ENCODE measurements around the gene CORO1C.

Gene CORO1C

DNA sequence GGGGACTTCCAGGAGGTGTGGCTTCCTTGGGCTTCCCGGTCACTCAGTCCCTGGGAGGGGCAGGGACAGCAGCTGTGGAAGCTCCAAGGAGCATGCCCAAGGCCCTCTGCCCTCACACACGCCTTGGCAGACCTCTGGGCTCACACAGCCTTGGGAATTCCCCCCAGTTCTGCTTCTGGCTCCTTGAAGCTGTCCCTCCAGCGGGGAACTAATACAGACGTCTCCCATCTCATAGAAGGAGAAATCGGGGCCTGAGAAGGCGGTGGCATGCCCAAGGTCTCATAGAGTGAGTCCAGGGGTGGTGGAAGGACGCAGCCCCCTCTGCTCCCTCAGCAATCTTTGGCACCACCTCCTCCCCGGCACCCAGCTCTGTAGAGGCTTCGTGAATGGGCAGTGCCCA, 117.8 kb downstream of the CORO1C start:
- DNase-seq: no peak

GRCh38 chr12:108612788-108613282, 118.5 kb downstream of the CORO1C start:
- DNase-seq: peak; percentile 78

DNA sequence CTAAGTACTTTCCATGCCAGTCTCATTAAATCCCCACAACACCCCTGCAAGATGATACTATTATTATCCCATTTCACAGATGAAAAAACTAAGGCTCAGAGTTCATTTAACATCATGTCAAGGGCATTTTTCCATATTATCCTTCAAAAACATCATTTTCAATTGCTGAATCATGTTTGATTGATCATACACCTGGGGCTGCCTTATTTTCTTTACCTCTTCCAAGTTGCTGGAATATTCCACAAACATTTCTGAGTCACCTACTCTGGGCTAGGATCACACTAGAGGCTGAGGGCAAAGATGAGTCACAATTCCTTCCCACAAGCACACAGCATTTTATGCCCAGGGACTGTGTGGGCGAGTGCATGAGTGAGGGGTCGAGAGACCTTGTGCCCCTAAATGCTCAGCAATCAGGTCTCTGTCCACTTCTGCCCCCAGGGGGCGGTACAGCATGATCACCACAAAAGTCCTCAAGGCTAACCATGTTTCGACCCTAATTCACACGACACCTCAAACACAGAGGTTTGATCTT, 119.4 kb downstream of the CORO1C start:
- DNase-seq: no peak

- DNase-seq: no peak
Measured at GRCh38 chr12:108610856-108611605, 120.3 kb downstream of the CORO1C start.

GRCh38 chr12:108610336-108610815, 120.9 kb downstream of the CORO1C start:
- no peak for DNase-seq

DNA sequence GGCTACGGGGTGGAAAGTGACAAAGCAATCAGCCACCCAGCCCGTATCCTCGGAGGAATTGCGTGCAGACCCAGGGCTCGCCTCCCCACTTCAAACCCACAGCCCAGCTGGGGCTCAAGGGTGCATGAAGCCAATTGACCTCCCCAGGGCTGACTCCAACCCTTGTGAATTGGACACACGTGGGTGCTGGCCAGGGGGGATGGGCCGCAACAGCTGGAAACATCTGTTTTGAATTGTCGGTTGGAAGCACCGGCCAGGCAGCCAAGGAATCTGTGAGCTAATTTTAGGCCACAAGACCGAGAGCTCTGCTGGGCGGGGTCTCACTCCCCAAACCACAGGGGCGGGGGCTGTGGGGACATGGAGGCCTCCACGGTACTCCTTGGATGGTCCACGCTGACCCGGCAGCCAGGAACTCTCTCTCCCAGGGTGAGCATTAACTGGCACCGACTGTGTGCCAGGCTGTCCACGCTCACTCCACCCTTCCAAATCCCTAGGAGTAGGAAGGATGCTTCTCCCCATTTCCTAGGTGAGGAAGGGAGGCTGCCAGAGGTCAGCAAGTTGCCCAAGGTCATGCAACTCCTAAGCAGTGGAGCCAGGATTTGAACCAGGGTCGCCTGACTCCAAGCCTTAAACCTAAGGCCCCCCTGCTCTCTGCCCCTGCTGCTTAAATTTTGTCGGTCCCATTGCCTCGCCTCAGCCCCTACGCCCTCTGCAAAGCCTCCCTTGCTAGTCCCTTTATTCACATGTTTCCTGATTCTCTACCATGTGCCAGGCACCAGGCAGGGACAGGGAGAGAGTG, 121.6 kb downstream of the CORO1C start:
- DNase-seq: no peak

- no peak for DNase-seq
Measured at GRCh38 chr12:108608616-108609015, 122.7 kb downstream of the CORO1C start.

DNA sequence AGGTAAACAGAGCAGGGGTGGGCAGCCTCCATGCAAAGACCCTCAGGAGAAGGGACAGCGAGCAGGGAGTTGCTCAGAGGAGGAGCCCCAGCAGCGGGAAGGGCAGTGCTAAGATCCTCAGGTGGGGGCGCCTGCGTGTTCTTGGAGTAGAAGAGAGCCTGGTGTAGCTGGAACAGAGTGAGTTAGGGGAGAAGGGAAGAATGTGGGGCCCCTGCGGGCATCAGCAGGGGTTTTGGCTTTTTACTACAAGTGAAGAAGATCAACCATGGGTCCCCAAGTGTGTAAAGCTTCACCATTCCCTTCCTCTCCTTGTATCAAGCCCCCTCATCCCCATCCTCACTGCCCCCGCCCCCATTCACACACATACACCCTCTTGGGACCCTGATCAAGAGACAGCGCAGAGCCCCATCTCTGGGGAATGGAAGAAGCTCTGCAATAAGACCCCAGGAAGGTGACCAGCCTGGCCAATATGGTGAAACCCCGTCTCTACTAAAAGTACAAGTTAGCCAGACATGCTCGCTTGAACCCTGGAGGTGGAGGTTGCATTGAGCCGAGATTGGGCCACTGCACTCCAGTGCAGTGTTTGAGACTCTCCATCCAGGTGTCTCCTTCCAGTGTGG, 123.2 kb downstream of the CORO1C start:
- DNase-seq: no peak

GRCh38 chr12:108606492-108606891, 124.8 kb downstream of the CORO1C start:
- peak; percentile 48 for DNase-seq

- no peak for DNase-seq
Measured at GRCh38 chr12:108605690-108606406, 125.5 kb downstream of the CORO1C start.

- DNase-seq: no peak
Measured at GRCh38 chr12:108605000-108605689, 126.2 kb downstream of the CORO1C start.

- DNase-seq: peak; percentile 53
Measured at GRCh38 chr12:108604208-108604941, 126.9 kb downstream of the CORO1C start.

GRCh38 chr12:108603743-108604142, 127.6 kb downstream of the CORO1C start:
- no peak for DNase-seq

- DNase-seq: no peak
Measured at GRCh38 chr12:108602976-108603704, 128.2 kb downstream of the CORO1C start.

- DNase-seq: no peak
Measured at GRCh38 chr12:108602209-108602705, 129.1 kb downstream of the CORO1C start.

DNA sequence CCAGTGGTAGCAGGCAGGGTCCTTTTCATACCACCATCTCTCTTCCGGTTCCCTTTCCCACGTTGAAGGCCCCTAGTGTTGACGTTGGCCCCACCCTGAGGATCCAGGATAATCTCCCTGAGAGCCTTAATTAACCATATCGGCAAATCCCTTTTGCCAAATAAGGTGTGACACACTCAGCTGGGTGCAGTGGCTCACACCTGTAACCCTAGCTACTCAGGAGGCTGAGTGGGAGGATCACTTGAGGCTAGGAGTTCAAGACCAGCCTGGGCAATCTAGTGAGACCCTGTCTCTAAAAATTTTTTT, 130.7 kb downstream of the CORO1C start:
- DNase-seq: no peak

DNA sequence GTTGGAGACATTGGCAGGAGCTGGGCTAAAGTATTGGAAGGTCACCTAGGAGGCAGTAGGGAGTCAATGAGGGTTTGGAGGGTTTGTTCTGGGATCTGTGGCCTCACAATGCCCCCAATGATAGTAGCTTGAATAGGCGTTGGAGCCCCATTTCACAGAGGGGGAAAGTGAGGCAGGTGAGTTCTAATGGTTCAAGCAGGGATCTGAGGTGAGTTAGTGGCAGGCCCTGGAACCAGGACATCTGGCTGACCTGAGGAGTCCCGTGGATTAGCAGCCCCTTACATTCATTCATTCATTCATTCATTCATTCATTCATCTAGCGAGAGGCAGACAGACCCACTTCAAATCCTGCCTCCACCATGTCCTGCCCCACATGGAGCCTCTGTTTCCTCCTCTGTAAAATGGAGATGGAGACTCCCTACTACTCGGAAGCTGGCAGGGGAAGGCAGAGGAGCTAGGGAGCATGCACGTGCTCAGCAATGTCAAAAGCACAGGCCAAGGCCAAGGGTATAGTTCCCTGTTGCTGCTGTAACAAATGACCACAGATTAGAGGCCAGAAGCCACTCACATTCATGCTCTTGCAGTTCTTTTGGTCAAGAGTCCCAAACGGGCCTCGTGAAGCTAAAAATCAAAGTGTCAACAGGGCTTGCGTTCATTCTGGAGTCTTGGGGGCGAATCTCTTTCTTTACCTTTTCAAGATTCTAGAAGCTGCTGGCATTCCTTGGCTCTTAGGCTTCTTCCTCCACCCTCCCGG, 131.2 kb downstream of the CORO1C start:
- no peak for DNase-seq

GRCh38 chr12:108599541-108599940, 131.8 kb downstream of the CORO1C start:
- no peak for DNase-seq

GRCh38 chr12:108598553-108599250, 132.6 kb downstream of the CORO1C start:
- DNase-seq: no peak

Data from NCI-H2171 treated with DMSO at 0.1 percent for 48 hours (cell line).